Thyroid gland (tissue), 4 donors: ENCODE measurements around the gene ALDH1A1. TPM values are rescaled to one million over a fixed set of nuclear protein-coding genes. Genes with fewer than 3 reads are reported as not detected.

Experiments used
- DNase-seq, 2 donors: peaks; one replicate each; pipeline ENCODE4 v3.0.0-alpha.2; 2019
- H3K27ac ChIP-seq, 3 donors: fragments of 200-600 bp; sonication (generic); 1 replicate in 2 of 3; 2 replicates in 1 of 3; pipeline ENCODE4 v1.5.1; 2016 to 2019; ENCODE audit warnings: mild to moderate bottlenecking in 1 of 3, moderate library complexity in 1 of 3
- H3K27me3 ChIP-seq: fragments of 200-600 bp; sonication (generic); one replicate; pipeline ENCODE4 v1.5.1; 2019
- H3K36me3 ChIP-seq, 2 donors: fragments of 200-600 bp; sonication (generic); one replicate each; pipeline ENCODE4 v1.5.1; 2016 to 2019
- H3K4me1 ChIP-seq, 2 donors: fragments of 200-600 bp; sonication (generic); one replicate each; pipeline ENCODE4 v1.5.1; 2017 to 2019
- H3K4me3 ChIP-seq, 3 donors: fragments of 200-600 bp; sonication (generic); replicated peaks in 1 of 3; 1 replicate in 2 of 3; 2 replicates in 1 of 3; pipeline ENCODE4 v1.5.1; 2016; ENCODE audit warnings: mild to moderate bottlenecking in 1 of 3
- H3K9me3 ChIP-seq: fragments of 200-600 bp; sonication (generic); one replicate; pipeline ENCODE4 v1.5.1; 2017
- POLR2A ChIP-seq, 2 donors: fragments of 450-650 bp; IDR thresholded peaks; one replicate each; pipeline ENCODE4 v1.6.1; 2017; ENCODE audit warnings: antibody characterized with exemption in 2 of 2, mild to moderate bottlenecking in 2 of 2, moderate library complexity in 1 of 2
- WGBS, 2 donors: methylation state at CpG; one replicate each; pipeline ENCODE4 v1.1.5; 2017; 5-methylcytosine and 5-hydroxymethylcytosine counted together
- intact Hi-C: fragments of 100-400 bp; cut with DNase I; formaldehyde crosslinking; loops from one replicate; pipeline ENCODE4 v1.15.1; 2023
- total RNA-seq, 4 donors: library from RNA; depleted of rRNA; stranded (reverse); fragments of >200 nt; gene quantifications; one replicate each; pipeline ENCODE4 v1.2.3, GENCODE V29; 2016
- TF ChIP-seq, protein P1 (sequence below), 6 experiments: fragments of 200-600 bp in 3 of 6; fragments of 450-650 bp in 3 of 6; sonication (generic) in 3 of 6; IDR thresholded peaks; one replicate each; pipeline ENCODE4 v1.5.1; 2016 to 2019; ENCODE audit warnings: antibody characterized with exemption in 6 of 6, mild to moderate bottlenecking in 2 of 6, inconsistent platforms in 1 of 6, moderate library complexity in 1 of 6

ALDH1A1 gene
- total RNA-seq, 4 donors from 2014 or later = 237 to 323 (median 293) TPM

DNA sequence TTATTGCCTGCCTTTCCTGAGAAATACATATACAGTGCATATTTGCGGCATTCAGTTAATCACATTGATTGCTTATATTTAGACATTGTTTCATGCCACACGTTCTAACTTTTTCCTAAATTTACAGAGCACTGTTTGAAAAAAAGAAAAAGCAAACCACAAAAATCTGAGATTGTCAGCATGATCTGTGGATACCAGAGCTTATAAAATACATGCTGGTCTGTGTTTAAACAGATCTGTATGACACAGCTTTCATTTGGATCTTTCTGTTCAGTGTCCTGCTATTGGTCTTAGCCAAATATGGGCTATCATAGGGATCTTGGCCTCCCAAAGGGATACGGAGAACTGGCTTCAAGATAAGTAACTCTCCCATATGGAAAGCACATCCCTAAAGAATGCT is 20.2 kb downstream of the ALDH1A1 start:
- Histone ChIP-seq H3K4me1 (peaks cover 31 to 53% of the 10 kb centered on the region in 2 donors), H3K27me3 (no peaks in the 10 kb centered on the region), H3K4me3 (no peak overlapping the region), H3K36me3 (no peaks in the 10 kb centered on the region), H3K9me3 (no peaks in the 10 kb centered on the region), H3K27ac (peak overlapping the region; percentile 1 to 94 (median 82))
- TF ChIP-seq POLR2A (IDR thresholded peaks at IDR 0.05) = no peak
- TF ChIP-seq, protein P1, sequence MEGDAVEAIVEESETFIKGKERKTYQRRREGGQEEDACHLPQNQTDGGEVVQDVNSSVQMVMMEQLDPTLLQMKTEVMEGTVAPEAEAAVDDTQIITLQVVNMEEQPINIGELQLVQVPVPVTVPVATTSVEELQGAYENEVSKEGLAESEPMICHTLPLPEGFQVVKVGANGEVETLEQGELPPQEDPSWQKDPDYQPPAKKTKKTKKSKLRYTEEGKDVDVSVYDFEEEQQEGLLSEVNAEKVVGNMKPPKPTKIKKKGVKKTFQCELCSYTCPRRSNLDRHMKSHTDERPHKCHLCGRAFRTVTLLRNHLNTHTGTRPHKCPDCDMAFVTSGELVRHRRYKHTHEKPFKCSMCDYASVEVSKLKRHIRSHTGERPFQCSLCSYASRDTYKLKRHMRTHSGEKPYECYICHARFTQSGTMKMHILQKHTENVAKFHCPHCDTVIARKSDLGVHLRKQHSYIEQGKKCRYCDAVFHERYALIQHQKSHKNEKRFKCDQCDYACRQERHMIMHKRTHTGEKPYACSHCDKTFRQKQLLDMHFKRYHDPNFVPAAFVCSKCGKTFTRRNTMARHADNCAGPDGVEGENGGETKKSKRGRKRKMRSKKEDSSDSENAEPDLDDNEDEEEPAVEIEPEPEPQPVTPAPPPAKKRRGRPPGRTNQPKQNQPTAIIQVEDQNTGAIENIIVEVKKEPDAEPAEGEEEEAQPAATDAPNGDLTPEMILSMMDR (IDR thresholded peaks at IDR 0.05) = no peak
- intact Hi-C loops = no loop called here
- DNase-seq = no peak
- 81 to 92% methylated on average over 3 of the region's 3 CpGs for WGBS, 2 donors

GRCh38 chr9:72931897-72932296 is 21.0 kb downstream of the ALDH1A1 start:
- intact Hi-C loops = no loop called here
- DNase-seq = no peak
- H3K4me3 ChIP-seq = no peak overlapping the region
- H3K36me3 ChIP-seq = no peaks in the 10 kb centered on the region
- no peaks in the 10 kb centered on the region for H3K27me3 ChIP-seq
- H3K27ac ChIP-seq = peak overlapping the region; percentile 82 to 94 (median 88)
- peaks cover 30 to 46% of the 10 kb centered on the region in 2 donors for H3K4me1 ChIP-seq
- TF ChIP-seq POLR2A (IDR thresholded peaks at IDR 0.05) = no peak
- TF ChIP-seq, protein P1 (IDR thresholded peaks at IDR 0.05) = no peak
- H3K9me3 ChIP-seq = no peaks in the 10 kb centered on the region

DNA sequence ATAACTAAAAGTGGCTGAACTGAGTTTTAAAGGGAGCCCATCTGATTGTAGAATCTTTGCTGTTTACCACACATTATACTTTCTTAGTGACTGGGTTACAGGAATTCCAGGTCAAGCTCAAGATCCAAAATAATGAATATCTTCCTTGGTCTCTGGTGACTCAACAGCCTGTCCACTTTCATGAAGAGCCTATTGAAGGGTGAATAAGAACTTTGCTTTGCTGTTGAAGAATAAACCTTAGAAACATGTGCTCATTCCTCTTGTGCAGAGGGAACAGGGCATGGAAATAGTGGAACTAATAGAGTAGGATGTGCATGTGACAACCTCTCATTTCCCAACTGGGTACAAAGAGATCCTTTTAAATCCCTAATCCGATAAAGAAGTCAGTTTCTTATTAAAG is 21.4 kb downstream of the ALDH1A1 start:
- Histone ChIP-seq H3K36me3 (no peaks in the 10 kb centered on the region), H3K27ac (peak overlapping the region; percentile 82 to 94 (median 88)), H3K4me1 (peaks cover 27 to 42% of the 10 kb centered on the region in 2 donors), H3K9me3 (no peaks in the 10 kb centered on the region), H3K4me3 (no peak overlapping the region), H3K27me3 (no peaks in the 10 kb centered on the region)
- TF ChIP-seq, protein P1 (IDR thresholded peaks at IDR 0.05) = peak in 1 of 6 experiments; percentile 5
- peak in 1 of 2 donors; percentile 32 for TF ChIP-seq POLR2A (IDR thresholded peaks at IDR 0.05)
- DNase-seq = peak; percentile 14 to 27
- intact Hi-C loops = no loop called here
- 25 to 29% methylated on average over 1 of the region's 1 CpG for WGBS, 2 donors

- 92 to 93% methylated on average over 10 of the region's 10 CpGs for WGBS, 2 donors
- H3K4me3 ChIP-seq = no peak overlapping the region
- H3K36me3 ChIP-seq = no peaks in the 10 kb centered on the region
- DNase-seq = no peak
- peak overlapping the region; percentile 75 to 87 (median 85) for H3K27ac ChIP-seq
- no peaks in the 10 kb centered on the region for H3K9me3 ChIP-seq
- no peak for TF ChIP-seq POLR2A (IDR thresholded peaks at IDR 0.05)
- TF ChIP-seq, protein P1 (IDR thresholded peaks at IDR 0.05) = no peak
- peaks cover 24 to 36% of the 10 kb centered on the region in 2 donors for H3K4me1 ChIP-seq
- no peaks in the 10 kb centered on the region for H3K27me3 ChIP-seq
- intact Hi-C loops = no loop called here
These were observed 22.0 kb downstream of the ALDH1A1 start for GRCh38 chr9:72930828-72931227.

GRCh38 chr9:72929542-72929941 is 23.3 kb downstream of the ALDH1A1 start:
- H3K4me1 ChIP-seq = peaks cover 19 to 29% of the 10 kb centered on the region in 2 donors
- no peaks in the 10 kb centered on the region for H3K27me3 ChIP-seq
- WGBS, 2 donors = 94 to 98% methylated on average over 1 of the region's 1 CpG
- H3K9me3 ChIP-seq = no peaks in the 10 kb centered on the region
- no peak for TF ChIP-seq POLR2A (IDR thresholded peaks at IDR 0.05)
- TF ChIP-seq, protein P1 (IDR thresholded peaks at IDR 0.05) = no peak
- no peak overlapping the region for H3K27ac ChIP-seq
- no peak for DNase-seq
- H3K36me3 ChIP-seq = no peaks in the 10 kb centered on the region
- no peak overlapping the region for H3K4me3 ChIP-seq
- intact Hi-C loops = no loop called here
